SK-N-SH treated with all-trans-retinoic acid at 6 μM for 48 hours (cell line): Measurements from ENCODE around the gene LYST.

ENCODE experiments used
- RARB ChIP-seq: fragments of 250-450 bp; sonication (Bioruptor Pico); IDR thresholded peaks from 2 replicates; pipeline ENCODE4 v1.8.0; 2021; ENCODE audit warnings: mild to moderate bottlenecking, moderate library complexity
- ZFP3 ChIP-seq: fragments of 250-450 bp; sonication (Bioruptor Pico); IDR thresholded peaks from 2 replicates; pipeline ENCODE4 v1.5.0; 2020; ENCODE audit warnings: mild to moderate bottlenecking, moderate library complexity
- TF ChIP-seq, protein P1 (sequence below): fragments of 250-450 bp; sonication (Bioruptor Pico); IDR thresholded peaks from 2 replicates; pipeline ENCODE4 v1.5.1; 2020; ENCODE audit warnings: low read depth, mild to moderate bottlenecking, moderate library complexity

DNA sequence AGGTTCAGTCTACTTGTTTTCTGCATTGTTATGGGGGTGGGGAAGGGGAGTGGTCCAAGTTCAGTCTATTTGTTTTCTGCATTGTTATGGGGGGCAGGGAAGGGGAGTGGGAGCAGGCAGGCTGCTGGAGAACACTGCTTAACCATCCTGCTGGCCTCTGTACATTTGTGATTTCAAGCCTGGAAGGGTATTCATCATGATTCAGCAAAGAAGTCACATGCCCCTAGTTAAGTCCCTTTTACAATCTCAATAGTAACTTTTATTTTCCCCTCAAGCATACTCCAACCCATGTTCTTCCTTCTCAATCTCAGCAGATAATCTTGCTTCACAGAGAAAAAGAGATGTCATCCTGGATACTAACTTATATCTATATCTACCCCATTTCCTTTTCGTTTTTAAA, 7.9 kb downstream of the LYST start:
- TF ChIP-seq ZFP3 (CRISPR knock-in tag) (no peak), RARB (CRISPR knock-in tag) (no peak)
- TF ChIP-seq, protein P1, sequence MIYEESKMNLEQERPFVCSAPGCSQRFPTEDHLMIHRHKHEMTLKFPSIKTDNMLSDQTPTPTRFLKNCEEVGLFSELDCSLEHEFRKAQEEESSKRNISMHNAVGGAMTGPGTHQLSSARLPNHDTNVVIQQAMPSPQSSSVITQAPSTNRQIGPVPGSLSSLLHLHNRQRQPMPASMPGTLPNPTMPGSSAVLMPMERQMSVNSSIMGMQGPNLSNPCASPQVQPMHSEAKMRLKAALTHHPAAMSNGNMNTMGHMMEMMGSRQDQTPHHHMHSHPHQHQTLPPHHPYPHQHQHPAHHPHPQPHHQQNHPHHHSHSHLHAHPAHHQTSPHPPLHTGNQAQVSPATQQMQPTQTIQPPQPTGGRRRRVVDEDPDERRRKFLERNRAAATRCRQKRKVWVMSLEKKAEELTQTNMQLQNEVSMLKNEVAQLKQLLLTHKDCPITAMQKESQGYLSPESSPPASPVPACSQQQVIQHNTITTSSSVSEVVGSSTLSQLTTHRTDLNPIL: no peak
